ENCODE data around the gene SKAP2. TPM values are rescaled to one million over a fixed set of nuclear protein-coding genes. Genes with fewer than 3 reads are reported as not detected.

SKAP2 gene
- polyA plus RNA-seq, 2 donors, result 6.4 to 8.1 TPM

- peak overlapping the region; percentile 77 to 80 for H3K27ac ChIP-seq (ENCODE audit: low read depth in 2 of 2, low read length in 1 of 2)
- no peaks in the 10 kb centered on the region for H3K27me3 ChIP-seq (ENCODE audit: control insufficient read depth in 1 of 2, insufficient read depth in 2 of 2, low read length in 2 of 2)
- H3K9me3 ChIP-seq (ENCODE audit: control insufficient read depth in 2 of 2, insufficient read depth in 1 of 2, low read depth in 1 of 2, low read length in 1 of 2), result no peaks in the 10 kb centered on the region
- peak overlapping the region; percentile 18 to 56 for H3K4me3 ChIP-seq (ENCODE audit: low read depth in 1 of 2, low read length in 2 of 2)
- 43 to 58% methylated on average over 5 of the region's 5 CpGs for WGBS, 2 donors
- H3K36me3 ChIP-seq (ENCODE audit: control insufficient read depth in 2 of 2, insufficient read depth in 2 of 2, low read length in 1 of 2), result no peaks in the 10 kb centered on the region
- no peaks in the 10 kb centered on the region for H3K4me1 ChIP-seq (ENCODE audit: control insufficient read depth in 2 of 2, insufficient read depth in 2 of 2, low read length in 1 of 2)
Measured at GRCh38 chr7:26858241-26858715, 6.1 kb downstream of the SKAP2 start.

GRCh38 chr7:26857506-26858240 is 6.7 kb downstream of the SKAP2 start:
- Histone ChIP-seq H3K9me3 (ENCODE audit: control insufficient read depth in 2 of 2, insufficient read depth in 1 of 2, low read depth in 1 of 2, low read length in 1 of 2) (no peaks in the 10 kb centered on the region), H3K27ac (ENCODE audit: low read depth in 2 of 2, low read length in 1 of 2) (peak overlapping the region; percentile 77 to 80), H3K36me3 (ENCODE audit: control insufficient read depth in 2 of 2, insufficient read depth in 2 of 2, low read length in 1 of 2) (no peaks in the 10 kb centered on the region), H3K4me1 (ENCODE audit: control insufficient read depth in 2 of 2, insufficient read depth in 2 of 2, low read length in 1 of 2) (no peaks in the 10 kb centered on the region), H3K4me3 (ENCODE audit: low read depth in 1 of 2, low read length in 2 of 2) (peak overlapping the region; percentile 30 to 56), H3K27me3 (ENCODE audit: control insufficient read depth in 1 of 2, insufficient read depth in 2 of 2, low read length in 2 of 2) (no peaks in the 10 kb centered on the region)
- WGBS, 2 donors, result 31 to 40% methylated on average over 34 of the region's 34 CpGs

GRCh38 chr7:26857170-26857505 is 7.3 kb downstream of the SKAP2 start:
- Histone ChIP-seq H3K9me3 (ENCODE audit: control insufficient read depth in 2 of 2, insufficient read depth in 1 of 2, low read depth in 1 of 2, low read length in 1 of 2) (no peaks in the 10 kb centered on the region), H3K27ac (ENCODE audit: low read depth in 2 of 2, low read length in 1 of 2) (peak overlapping the region; percentile 77 to 80), H3K27me3 (ENCODE audit: control insufficient read depth in 1 of 2, insufficient read depth in 2 of 2, low read length in 2 of 2) (no peaks in the 10 kb centered on the region), H3K4me1 (ENCODE audit: control insufficient read depth in 2 of 2, insufficient read depth in 2 of 2, low read length in 1 of 2) (no peaks in the 10 kb centered on the region), H3K4me3 (ENCODE audit: low read depth in 1 of 2, low read length in 2 of 2) (peak overlapping the region; percentile 30 to 56), H3K36me3 (ENCODE audit: control insufficient read depth in 2 of 2, insufficient read depth in 2 of 2, low read length in 1 of 2) (no peaks in the 10 kb centered on the region)
- 22 to 39% methylated on average over 4 of the region's 4 CpGs for WGBS, 2 donors

- H3K4me1 ChIP-seq (ENCODE audit: control insufficient read depth in 2 of 2, insufficient read depth in 2 of 2, low read length in 1 of 2), result no peaks in the 10 kb centered on the region
- peak overlapping the region in 1 of 2 donors; percentile 11 for H3K4me3 ChIP-seq (ENCODE audit: low read depth in 1 of 2, low read length in 2 of 2)
- no peaks in the 10 kb centered on the region for H3K36me3 ChIP-seq (ENCODE audit: control insufficient read depth in 2 of 2, insufficient read depth in 2 of 2, low read length in 1 of 2)
- 42 to 43% methylated on average over 3 of the region's 3 CpGs for WGBS, 2 donors
- no peaks in the 10 kb centered on the region for H3K27me3 ChIP-seq (ENCODE audit: control insufficient read depth in 1 of 2, insufficient read depth in 2 of 2, low read length in 2 of 2)
- no peak overlapping the region for H3K27ac ChIP-seq (ENCODE audit: low read depth in 2 of 2, low read length in 1 of 2)
- no peaks in the 10 kb centered on the region for H3K9me3 ChIP-seq (ENCODE audit: control insufficient read depth in 2 of 2, insufficient read depth in 1 of 2, low read depth in 1 of 2, low read length in 1 of 2)
Measured at GRCh38 chr7:26856176-26856985, 8.0 kb downstream of the SKAP2 start.

- no peak overlapping the region for H3K27ac ChIP-seq (ENCODE audit: low read depth in 2 of 2, low read length in 1 of 2)
- H3K4me3 ChIP-seq (ENCODE audit: low read depth in 1 of 2, low read length in 2 of 2), result no peak overlapping the region
- 62% methylated on average over 1 of the region's 1 CpG for WGBS, 2 donors
Measured at GRCh38 chr7:26854876-26855855, 9.2 kb downstream of the SKAP2 start.

GRCh38 chr7:26853788-26854393 is 10.5 kb downstream of the SKAP2 start:
- H3K27me3 ChIP-seq (ENCODE audit: control insufficient read depth in 1 of 2, insufficient read depth in 2 of 2, low read length in 2 of 2), result no peaks in the 10 kb centered on the region
- no peaks in the 10 kb centered on the region for H3K36me3 ChIP-seq (ENCODE audit: control insufficient read depth in 2 of 2, insufficient read depth in 2 of 2, low read length in 1 of 2)
- H3K9me3 ChIP-seq (ENCODE audit: control insufficient read depth in 2 of 2, insufficient read depth in 1 of 2, low read depth in 1 of 2, low read length in 1 of 2), result no peaks in the 10 kb centered on the region
- H3K4me1 ChIP-seq (ENCODE audit: control insufficient read depth in 2 of 2, insufficient read depth in 2 of 2, low read length in 1 of 2), result no peaks in the 10 kb centered on the region
- 16 to 20% methylated on average over 4 of the region's 4 CpGs for WGBS, 2 donors
- H3K4me3 ChIP-seq (ENCODE audit: low read depth in 1 of 2, low read length in 2 of 2), result no peak overlapping the region
- no peak overlapping the region for H3K27ac ChIP-seq (ENCODE audit: low read depth in 2 of 2, low read length in 1 of 2)

More at GRCh38 chr7:26854876-26855855, 9.2 kb downstream of the SKAP2 start:
- H3K9me3 ChIP-seq (ENCODE audit: control insufficient read depth in 2 of 2, insufficient read depth in 1 of 2, low read depth in 1 of 2, low read length in 1 of 2), result no peaks in the 10 kb centered on the region
- no peaks in the 10 kb centered on the region for H3K36me3 ChIP-seq (ENCODE audit: control insufficient read depth in 2 of 2, insufficient read depth in 2 of 2, low read length in 1 of 2)
- no peaks in the 10 kb centered on the region for H3K4me1 ChIP-seq (ENCODE audit: control insufficient read depth in 2 of 2, insufficient read depth in 2 of 2, low read length in 1 of 2)
- no peaks in the 10 kb centered on the region for H3K27me3 ChIP-seq (ENCODE audit: control insufficient read depth in 1 of 2, insufficient read depth in 2 of 2, low read length in 2 of 2)

GRCh38 chr7:26850193-26850651 is 14.2 kb downstream of the SKAP2 start:
- Histone ChIP-seq H3K4me1 (ENCODE audit: control insufficient read depth in 2 of 2, insufficient read depth in 2 of 2, low read length in 1 of 2) (no peaks in the 10 kb centered on the region), H3K36me3 (ENCODE audit: control insufficient read depth in 2 of 2, insufficient read depth in 2 of 2, low read length in 1 of 2) (no peaks in the 10 kb centered on the region), H3K9me3 (ENCODE audit: control insufficient read depth in 2 of 2, insufficient read depth in 1 of 2, low read depth in 1 of 2, low read length in 1 of 2) (no peaks in the 10 kb centered on the region), H3K4me3 (ENCODE audit: low read depth in 1 of 2, low read length in 2 of 2) (no peak overlapping the region), H3K27ac (ENCODE audit: low read depth in 2 of 2, low read length in 1 of 2) (no peak overlapping the region), H3K27me3 (ENCODE audit: control insufficient read depth in 1 of 2, insufficient read depth in 2 of 2, low read length in 2 of 2) (no peaks in the 10 kb centered on the region)
- 90 to 94% methylated on average over 8 of the region's 8 CpGs for WGBS, 2 donors

GRCh38 chr7:26843705-26844104 is 20.7 kb downstream of the SKAP2 start:
- Histone ChIP-seq H3K36me3 (ENCODE audit: control insufficient read depth in 2 of 2, insufficient read depth in 2 of 2, low read length in 1 of 2) (no peaks in the 10 kb centered on the region), H3K27ac (ENCODE audit: low read depth in 2 of 2, low read length in 1 of 2) (no peak overlapping the region), H3K4me1 (ENCODE audit: control insufficient read depth in 2 of 2, insufficient read depth in 2 of 2, low read length in 1 of 2) (no peaks in the 10 kb centered on the region), H3K9me3 (ENCODE audit: control insufficient read depth in 2 of 2, insufficient read depth in 1 of 2, low read depth in 1 of 2, low read length in 1 of 2) (no peaks in the 10 kb centered on the region), H3K27me3 (ENCODE audit: control insufficient read depth in 1 of 2, insufficient read depth in 2 of 2, low read length in 2 of 2) (no peaks in the 10 kb centered on the region), H3K4me3 (ENCODE audit: low read depth in 1 of 2, low read length in 2 of 2) (no peak overlapping the region)
- 67 to 80% methylated on average over 4 of the region's 4 CpGs for WGBS, 2 donors

- Histone ChIP-seq H3K27me3 (ENCODE audit: control insufficient read depth in 1 of 2, insufficient read depth in 2 of 2, low read length in 2 of 2) (no peaks in the 10 kb centered on the region), H3K36me3 (ENCODE audit: control insufficient read depth in 2 of 2, insufficient read depth in 2 of 2, low read length in 1 of 2) (no peaks in the 10 kb centered on the region), H3K4me1 (ENCODE audit: control insufficient read depth in 2 of 2, insufficient read depth in 2 of 2, low read length in 1 of 2) (no peaks in the 10 kb centered on the region), H3K4me3 (ENCODE audit: low read depth in 1 of 2, low read length in 2 of 2) (no peak overlapping the region), H3K27ac (ENCODE audit: low read depth in 2 of 2, low read length in 1 of 2) (no peak overlapping the region), H3K9me3 (ENCODE audit: control insufficient read depth in 2 of 2, insufficient read depth in 1 of 2, low read depth in 1 of 2, low read length in 1 of 2) (no peaks in the 10 kb centered on the region)
- WGBS, 2 donors, result 80 to 87% methylated on average over 2 of the region's 2 CpGs
Measured at GRCh38 chr7:26842897-26843296, 21.5 kb downstream of the SKAP2 start.

Data from esophagus (tissue), 2 donors.